HCT116 (cell line): Measurements from ENCODE around the gene RECK. TPM values are rescaled to one million over a fixed set of nuclear protein-coding genes. Genes with fewer than 3 reads are reported as not detected.

ENCODE experiments used
- ATAC-seq: fragments of 200-7000 bp; cut with Tn5 transposase; 2 replicates; pipeline ENCODE4 v1.9.1; 2020; ENCODE audit warnings: mild to moderate bottlenecking, moderate library complexity
- BruUV-seq: library from RNA; stranded (reverse); fragments of 400-500 nt; replicated peaks from 2 replicates; lab custom pipeline; 2021; lab: Mats Ljungman, UMichigan
- CTCF ChIA-PET: fragments of 300-600 bp; sonication (Branson Sonifier 250); formaldehyde crosslinking; loops from one replicate; lab custom pipeline; 2021; ENCODE audit warnings: antibody characterized with exemption; lab: Charles Lee
- POLR2A ChIA-PET: fragments of 300-600, 350-600 bp; sonication (Branson Sonifier 250); formaldehyde crosslinking; loops from one replicate; lab custom pipeline; 2021; ENCODE audit warnings: antibody characterized with exemption; lab: Charles Lee
- RAD21 ChIA-PET, 2 experiments: fragments of 300-600 bp; sonication (Branson Sonifier 250); formaldehyde crosslinking; loops; one replicate each; lab custom pipeline; 2023; ENCODE audit warnings: low total read pairs in 2 of 2; ENCODE audit not compliant: uncharacterized antibody in 2 of 2, unreplicated experiment in 2 of 2, low non-redundant PET in 1 of 2; lab: Charles Lee
- DNase-seq: peaks from one replicate; pipeline ENCODE4 v3.0.0-alpha.2; 2010; ENCODE audit warnings: low read depth, low spot score
- H2AFZ ChIP-seq: fragments of 200-600 bp; shearing (Covaris generic), sonication (generic); 2 replicates; pipeline ENCODE4 v1.6.1; 2017; ENCODE audit warnings: low read depth, mixed run types, mixed read lengths, antibody characterized with exemption, low read length; ENCODE audit not compliant: poor library complexity, severe bottlenecking
- H3K27ac ChIP-seq: 2 replicates; pipeline ENCODE4 v1.5.1; 2012; ENCODE audit warnings: low read depth, low read length
- H3K27me3 ChIP-seq: fragments of 200-600 bp; sonication (generic); 2 replicates; pipeline ENCODE4 v1.6.1; 2016; ENCODE audit warnings: mixed run types, low read length, mixed read lengths; ENCODE audit not compliant: insufficient read depth
- H3K36me3 ChIP-seq, 2 experiments: fragments of 200-500 bp in 1 of 2; fragments of 200-600 bp in 1 of 2; sonication (Bioruptor generic) in 1 of 2; sonication (generic) in 1 of 2; 2 replicates each; pipeline versions ENCODE4 v1.5.1 to v1.6.1; 2014 to 2016; ENCODE audit warnings: low read length in 2 of 2, inconsistent platforms in 1 of 2, mixed read lengths in 1 of 2, mixed run types in 1 of 2; ENCODE audit not compliant: insufficient read depth in 2 of 2, control insufficient read depth in 1 of 2
- H3K4me1 ChIP-seq, 2 experiments: fragments of 200-600 bp in 1 of 2; sonication (generic) in 1 of 2; 2 replicates each; pipeline versions ENCODE4 v1.5.1 to v1.6.1; 2012 to 2017; ENCODE audit warnings: low read length in 2 of 2, inconsistent platforms in 1 of 2, mild to moderate bottlenecking in 1 of 2, mixed read lengths in 1 of 2, mixed run types in 1 of 2, moderate library complexity in 1 of 2; ENCODE audit not compliant: insufficient read depth in 2 of 2, control insufficient read depth in 1 of 2
- H3K4me2 ChIP-seq: fragments of 200-600 bp; sonication (generic); 2 replicates; pipeline ENCODE4 v1.6.1; 2017; ENCODE audit warnings: mixed run types, low read length, mixed read lengths
- H3K4me3 ChIP-seq, 2 experiments: fragments of 200-600 bp in 1 of 2; sonication (generic) in 1 of 2; replicated peaks in 1 of 2; 2 replicates each; pipeline ENCODE4 v1.5.1; 2011 to 2016; ENCODE audit warnings: low read length in 2 of 2, control low read depth in 1 of 2, low read depth in 1 of 2, mild to moderate bottlenecking in 1 of 2, mixed read lengths in 1 of 2, mixed run types in 1 of 2
- H3K79me2 ChIP-seq: fragments of 200-600 bp; sonication (generic); 2 replicates; pipeline ENCODE4 v1.6.1; 2017; ENCODE audit warnings: mild to moderate bottlenecking, mixed run types, low read length, moderate library complexity, mixed read lengths; ENCODE audit not compliant: insufficient read depth
- H3K9ac ChIP-seq: fragments of 200-600 bp; sonication (generic); 2 replicates; pipeline ENCODE4 v1.6.1; 2016; ENCODE audit warnings: low read length, mixed read lengths
- H3K9me2 ChIP-seq: fragments of 200-600 bp; sonication (generic), shearing (Covaris generic); 2 replicates; pipeline ENCODE4 v1.6.1; 2017; ENCODE audit warnings: mixed run types, mild to moderate bottlenecking, moderate library complexity; ENCODE audit not compliant: insufficient read depth
- H3K9me3 ChIP-seq, 2 experiments: fragments of 200-500 bp in 1 of 2; fragments of 200-600 bp in 1 of 2; sonication (Bioruptor generic) in 1 of 2; sonication (generic) in 1 of 2; 2 replicates each; pipeline ENCODE4 v1.6.1; 2014 to 2017; ENCODE audit warnings: low read length in 2 of 2, mixed read lengths in 2 of 2, inconsistent platforms in 1 of 2, low read depth in 1 of 2, mild to moderate bottlenecking in 1 of 2, mixed run types in 1 of 2, moderate library complexity in 1 of 2; ENCODE audit not compliant: control insufficient read depth in 1 of 2, insufficient read depth in 1 of 2
- H4K20me1 ChIP-seq: fragments of 200-600 bp; sonication (generic), shearing (Covaris generic); 2 replicates; pipeline ENCODE4 v1.6.1; 2017; ENCODE audit warnings: mixed run types, mild to moderate bottlenecking, moderate library complexity; ENCODE audit not compliant: insufficient read depth
- EGR1 ChIP-seq: IDR thresholded peaks from 2 replicates; pipeline ENCODE4 v1.6.1; 2012; ENCODE audit warnings: low read depth
- EZH2 ChIP-seq: fragments of 200-600 bp; sonication (generic); IDR thresholded peaks from 2 replicates; pipeline ENCODE4 v1.6.1; 2017; ENCODE audit warnings: antibody characterized with exemption, mixed run types
- EZH2phosphoT487 ChIP-seq: fragments of 200-600 bp; IDR thresholded peaks from 2 replicates; pipeline ENCODE4 v1.6.1; 2018; ENCODE audit warnings: antibody characterized with exemption, borderline replicate concordance
- JUND ChIP-seq: IDR thresholded peaks from 2 replicates; pipeline ENCODE4 v1.6.1; 2012
- POLR2A ChIP-seq: IDR thresholded peaks from 2 replicates; pipeline ENCODE4 v1.7.0; 2011; ENCODE audit warnings: borderline replicate concordance; ENCODE audit not compliant: insufficient read depth, insufficient read length; ENCODE audit errors: extremely low read depth
- POLR2AphosphoS5 ChIP-seq: IDR thresholded peaks from 2 replicates; pipeline ENCODE4 v1.6.1; 2011; ENCODE audit warnings: mild to moderate bottlenecking, low read depth, low read length, moderate library complexity
- SP1 ChIP-seq: IDR thresholded peaks from 2 replicates; pipeline ENCODE4 v1.6.1; 2012; ENCODE audit warnings: low read depth
- TCF7L2 ChIP-seq: IDR thresholded peaks from 2 replicates; pipeline ENCODE4 v1.7.0; 2011; ENCODE audit warnings: borderline replicate concordance, inconsistent platforms; ENCODE audit not compliant: insufficient read depth, insufficient read length; ENCODE audit errors: extremely low read depth
- YY1 ChIP-seq: IDR thresholded peaks from 2 replicates; pipeline ENCODE4 v1.6.1; 2011; ENCODE audit warnings: low read length, low read depth, moderate library complexity, mild to moderate bottlenecking; ENCODE audit not compliant: insufficient replicate concordance; ENCODE audit errors: extremely low read depth
- intact Hi-C: fragments of 100-400 bp; cut with micrococcal nuclease; formaldehyde crosslinking; loops from 2 replicates; pipeline ENCODE4 v1.10.0; 2022
- total RNA-seq: library from RNA; stranded (reverse); gene quantifications from one replicate; pipeline ENCODE4 v1.2.1, GENCODE V29; 2021; ENCODE audit not compliant: unreplicated experiment
- TF ChIP-seq, protein P1 (sequence below): IDR thresholded peaks from 2 replicates; pipeline ENCODE4 v1.6.1; 2012; ENCODE audit warnings: low read depth
- TF ChIP-seq, protein P2 (sequence below): IDR thresholded peaks from 2 replicates; pipeline ENCODE4 v1.6.1; 2012
- TF ChIP-seq, protein P3 (sequence below): IDR thresholded peaks from 2 replicates; pipeline ENCODE4 v1.6.1; 2012

The RECK gene
- total RNA-seq, 1 experiment from 2014 or later = 3.8 TPM

DNA sequence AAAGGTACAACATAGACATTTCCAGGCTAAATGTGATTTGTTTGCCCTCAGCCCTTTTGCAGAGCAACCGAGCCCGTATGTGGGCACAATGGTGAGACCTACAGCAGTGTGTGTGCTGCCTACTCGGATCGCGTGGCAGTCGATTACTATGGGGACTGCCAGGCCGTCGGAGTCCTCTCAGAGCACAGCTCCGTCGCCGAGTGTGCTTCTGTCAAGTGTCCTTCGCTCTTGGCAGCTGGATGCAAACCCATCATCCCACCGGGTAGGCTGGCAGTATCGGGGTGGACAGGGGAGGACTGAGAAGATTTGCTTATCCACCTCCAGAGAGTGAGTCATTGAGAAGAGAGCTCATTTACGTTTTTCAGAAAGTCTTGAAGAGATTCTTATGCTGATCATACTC lies 82.0 kb downstream of the RECK start:
- no peak overlapping the region for H2AFZ ChIP-seq
- no peaks in the 10 kb centered on the region for H3K36me3 ChIP-seq
- no peaks in the 10 kb centered on the region for H3K9me3 ChIP-seq
- no peaks in the 10 kb centered on the region for H4K20me1 ChIP-seq
- no peak overlapping the region for H3K4me2 ChIP-seq
- intact Hi-C loops = no loop called here
- ATAC-seq (no peak), DNase-seq (no peak)
- H3K27me3 ChIP-seq = no peaks in the 10 kb centered on the region
- no peaks in the 10 kb centered on the region for H3K4me1 ChIP-seq
- H3K27ac ChIP-seq = no peak overlapping the region
- H3K9me2 ChIP-seq = no peaks in the 10 kb centered on the region
- H3K79me2 ChIP-seq = no peaks in the 10 kb centered on the region
- CTCF ChIA-PET = no interaction called here
- H3K4me3 ChIP-seq = no peak overlapping the region
- H3K9ac ChIP-seq = no peak overlapping the region
- RAD21 ChIA-PET = no interaction called here
- no peak for TF ChIP-seq EZH2phosphoT487
- TF ChIP-seq, protein P1, sequence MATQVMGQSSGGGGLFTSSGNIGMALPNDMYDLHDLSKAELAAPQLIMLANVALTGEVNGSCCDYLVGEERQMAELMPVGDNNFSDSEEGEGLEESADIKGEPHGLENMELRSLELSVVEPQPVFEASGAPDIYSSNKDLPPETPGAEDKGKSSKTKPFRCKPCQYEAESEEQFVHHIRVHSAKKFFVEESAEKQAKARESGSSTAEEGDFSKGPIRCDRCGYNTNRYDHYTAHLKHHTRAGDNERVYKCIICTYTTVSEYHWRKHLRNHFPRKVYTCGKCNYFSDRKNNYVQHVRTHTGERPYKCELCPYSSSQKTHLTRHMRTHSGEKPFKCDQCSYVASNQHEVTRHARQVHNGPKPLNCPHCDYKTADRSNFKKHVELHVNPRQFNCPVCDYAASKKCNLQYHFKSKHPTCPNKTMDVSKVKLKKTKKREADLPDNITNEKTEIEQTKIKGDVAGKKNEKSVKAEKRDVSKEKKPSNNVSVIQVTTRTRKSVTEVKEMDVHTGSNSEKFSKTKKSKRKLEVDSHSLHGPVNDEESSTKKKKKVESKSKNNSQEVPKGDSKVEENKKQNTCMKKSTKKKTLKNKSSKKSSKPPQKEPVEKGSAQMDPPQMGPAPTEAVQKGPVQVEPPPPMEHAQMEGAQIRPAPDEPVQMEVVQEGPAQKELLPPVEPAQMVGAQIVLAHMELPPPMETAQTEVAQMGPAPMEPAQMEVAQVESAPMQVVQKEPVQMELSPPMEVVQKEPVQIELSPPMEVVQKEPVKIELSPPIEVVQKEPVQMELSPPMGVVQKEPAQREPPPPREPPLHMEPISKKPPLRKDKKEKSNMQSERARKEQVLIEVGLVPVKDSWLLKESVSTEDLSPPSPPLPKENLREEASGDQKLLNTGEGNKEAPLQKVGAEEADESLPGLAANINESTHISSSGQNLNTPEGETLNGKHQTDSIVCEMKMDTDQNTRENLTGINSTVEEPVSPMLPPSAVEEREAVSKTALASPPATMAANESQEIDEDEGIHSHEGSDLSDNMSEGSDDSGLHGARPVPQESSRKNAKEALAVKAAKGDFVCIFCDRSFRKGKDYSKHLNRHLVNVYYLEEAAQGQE = no peak
- TF ChIP-seq JUND = no peak
- TF ChIP-seq, protein P2, sequence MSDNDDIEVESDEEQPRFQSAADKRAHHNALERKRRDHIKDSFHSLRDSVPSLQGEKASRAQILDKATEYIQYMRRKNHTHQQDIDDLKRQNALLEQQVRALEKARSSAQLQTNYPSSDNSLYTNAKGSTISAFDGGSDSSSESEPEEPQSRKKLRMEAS = no peak
- no peak for TF ChIP-seq POLR2A
- POLR2A ChIA-PET = no interaction called here
- no TSS peak for BruUV-seq

DNA sequence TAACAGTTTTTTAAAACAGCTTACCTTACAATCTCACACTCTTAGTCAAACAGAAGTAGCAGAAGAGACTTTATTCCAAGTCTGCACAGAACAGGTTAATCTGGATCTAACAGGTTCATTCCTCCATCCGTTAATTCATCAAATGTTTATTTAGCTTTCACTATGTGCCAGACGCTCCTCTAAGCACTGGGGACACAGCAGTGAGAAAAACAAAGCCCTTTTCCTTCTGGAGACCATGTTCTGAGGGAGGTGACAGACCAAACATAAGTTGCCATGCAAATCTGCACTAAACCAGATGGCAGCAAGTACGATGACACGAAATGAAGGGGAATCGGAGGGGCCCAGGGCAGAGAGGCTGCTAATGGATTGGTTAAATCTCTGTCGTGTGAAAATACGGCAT lies 82.8 kb downstream of the RECK start:
- H3K9me3 ChIP-seq = no peaks in the 10 kb centered on the region
- intact Hi-C loops = no loop called here
- H3K27ac ChIP-seq = no peak overlapping the region
- no peaks in the 10 kb centered on the region for H3K36me3 ChIP-seq
- no peak overlapping the region for H3K9ac ChIP-seq
- ChIA-PET POLR2A (no interaction called here), CTCF (interaction anchor here (1.4 kb wide), 1 partner anchor 17 kb away, joined by 3 read pairs; no protein-coding TSS in a partner anchor), RAD21 (no interaction called here)
- H3K4me3 ChIP-seq = no peak overlapping the region
- no peaks in the 10 kb centered on the region for H3K9me2 ChIP-seq
- TF ChIP-seq SP1 (no peak), EGR1 (no peak), TCF7L2 (no peak), POLR2AphosphoS5 (no peak), YY1 (no peak), EZH2 (no peak)
- TF ChIP-seq, protein P3, sequence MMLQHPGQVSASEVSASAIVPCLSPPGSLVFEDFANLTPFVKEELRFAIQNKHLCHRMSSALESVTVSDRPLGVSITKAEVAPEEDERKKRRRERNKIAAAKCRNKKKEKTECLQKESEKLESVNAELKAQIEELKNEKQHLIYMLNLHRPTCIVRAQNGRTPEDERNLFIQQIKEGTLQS = no peak
- H2AFZ ChIP-seq = no peak overlapping the region
- no peak for ATAC-seq
- no TSS peak for BruUV-seq
- no peaks in the 10 kb centered on the region for H3K4me1 ChIP-seq
- no peak for DNase-seq
- H4K20me1 ChIP-seq = no peaks in the 10 kb centered on the region
- H3K4me2 ChIP-seq = no peak overlapping the region
- H3K27me3 ChIP-seq = no peaks in the 10 kb centered on the region
- H3K79me2 ChIP-seq = no peaks in the 10 kb centered on the region
